Measurements from ENCODE around the gene MED29.

DNA sequence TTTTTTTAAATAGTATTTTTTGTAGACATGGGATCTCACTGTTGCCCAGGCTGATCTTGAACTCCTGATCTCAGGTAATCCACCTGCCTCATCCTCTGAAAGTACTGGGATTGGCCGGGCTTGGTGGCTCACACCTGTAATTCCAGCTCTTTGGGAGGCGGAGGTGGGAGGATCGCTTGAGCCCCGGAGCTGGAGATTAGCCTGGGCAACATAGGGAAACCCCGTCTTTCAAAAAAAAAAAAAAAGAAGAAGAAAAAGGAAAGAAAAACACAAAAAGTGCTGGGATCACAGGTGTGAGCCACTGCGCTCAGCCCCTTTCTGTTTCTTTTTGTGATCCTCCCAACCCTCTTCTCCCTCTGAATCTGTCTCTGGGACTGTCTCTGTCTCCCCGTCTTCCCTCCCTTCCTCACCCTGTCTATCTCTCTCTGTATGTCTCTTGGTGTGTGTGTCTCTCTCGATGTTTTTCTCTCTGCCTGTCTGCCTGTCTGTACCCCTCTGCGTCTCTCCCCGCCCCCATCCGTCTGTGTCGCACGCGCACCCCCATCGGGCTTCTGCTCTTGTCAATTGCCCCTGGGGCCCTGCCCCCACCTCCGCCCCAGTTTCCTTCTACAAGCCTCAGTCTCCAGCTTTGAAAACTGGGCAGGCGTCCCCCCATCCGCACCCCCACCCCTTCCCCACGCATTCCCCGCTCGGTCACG, 14.9 kb downstream of the MED29 start:
- TF ChIP-seq YY1 (IDR thresholded peaks at IDR 0.05; ENCODE audit: insufficient read depth, insufficient read length) = no peak
- TF ChIP-seq SUZ12 (IDR thresholded peaks at IDR 0.05; ENCODE audit: extremely low read depth, insufficient read depth, insufficient read length) = no peak
